Upper lobe of left lung (tissue), 6 donors: ENCODE results near the gene MTG2. TPM values are rescaled to one million over a fixed set of nuclear protein-coding genes. Genes with fewer than 3 reads are reported as not detected.

Experiments
- ATAC-seq, 2 donors: fragments of 200-7000 bp; cut with Tn5 transposase; one replicate each; pipeline ENCODE4 v1.9.1; 2022; ENCODE audit warnings: mild to moderate bottlenecking in 2 of 2, moderate library complexity in 2 of 2; ENCODE audit not compliant: low FRiP score in 2 of 2
- DNase-seq, 2 donors: peaks; one replicate each; pipeline ENCODE4 v3.0.0-alpha.2; 2019 to 2020
- H3K27ac ChIP-seq, 4 donors: fragments of 200-600 bp; sonication (generic); one replicate each; pipeline ENCODE4 v1.5.1; 2016 to 2019
- H3K27me3 ChIP-seq, 4 donors: fragments of 200-600 bp; sonication (generic); one replicate each; pipeline ENCODE4 v1.5.1; 2017 to 2019
- H3K36me3 ChIP-seq, 4 donors: fragments of 200-600 bp; sonication (generic); one replicate each; pipeline ENCODE4 v1.5.1; 2016 to 2019
- H3K4me1 ChIP-seq, 4 donors: fragments of 200-600 bp; sonication (generic); one replicate each; pipeline ENCODE4 v1.5.1; 2018 to 2019
- H3K4me3 ChIP-seq, 4 donors: fragments of 200-600 bp; sonication (generic); one replicate each; pipeline ENCODE4 v1.5.1; 2017 to 2019; ENCODE audit warnings: mild to moderate bottlenecking in 2 of 4, moderate library complexity in 1 of 4
- H3K9me3 ChIP-seq, 4 donors: fragments of 200-600 bp; sonication (generic); one replicate each; pipeline ENCODE4 v1.5.1; 2018 to 2019
- EP300 ChIP-seq, 4 donors: sonication (generic); formaldehyde crosslinking; IDR thresholded peaks; one replicate each; pipeline ENCODE4 v1.5.1; 2017; ENCODE audit warnings: antibody characterized with exemption in 4 of 4, control low read depth in 2 of 4
- POLR2A ChIP-seq, 4 donors: fragments of 450-650 bp; IDR thresholded peaks; one replicate each; pipeline ENCODE4 v1.5.1; 2016 to 2017; ENCODE audit warnings: antibody characterized with exemption in 4 of 4, mild to moderate bottlenecking in 2 of 4
- POLR2AphosphoS5 ChIP-seq, 2 donors: sonication (generic); formaldehyde crosslinking; IDR thresholded peaks; one replicate each; pipeline ENCODE4 v1.5.1; 2017; ENCODE audit warnings: antibody characterized with exemption in 2 of 2
- WGBS, 2 donors: methylation state at CpG; one replicate each; pipeline ENCODE4 v1.1.5; 2017 to 2018; 5-methylcytosine and 5-hydroxymethylcytosine counted together
- total RNA-seq, 6 donors: library from RNA; depleted of rRNA in 4 of 6; stranded (reverse); fragments of >200 nt in 4 of 6; gene quantifications; one replicate each; pipeline versions ENCODE4 v1.1.0 to v1.2.1, GENCODE V29; 2016 to 2021
- TF ChIP-seq, protein P1 (sequence below), 6 experiments: fragments of 450-650 bp in 4 of 6; fragments of 200-600 bp in 2 of 6; sonication (generic) in 2 of 6; IDR thresholded peaks; one replicate each; pipeline ENCODE4 v1.5.1; 2016 to 2019; ENCODE audit warnings: antibody characterized with exemption in 6 of 6
- donor health status: DM: no; HTN: no; CAD: no; lungs with moderate emphysema.
- donor health status: DM: no; HTN: yes; CAD: no; lungs with severe emphysema.

Gene MTG2
- total RNA-seq, 6 donors from 2014 or later = 28.3 to 42.3 (median 32.0) TPM

DNA sequence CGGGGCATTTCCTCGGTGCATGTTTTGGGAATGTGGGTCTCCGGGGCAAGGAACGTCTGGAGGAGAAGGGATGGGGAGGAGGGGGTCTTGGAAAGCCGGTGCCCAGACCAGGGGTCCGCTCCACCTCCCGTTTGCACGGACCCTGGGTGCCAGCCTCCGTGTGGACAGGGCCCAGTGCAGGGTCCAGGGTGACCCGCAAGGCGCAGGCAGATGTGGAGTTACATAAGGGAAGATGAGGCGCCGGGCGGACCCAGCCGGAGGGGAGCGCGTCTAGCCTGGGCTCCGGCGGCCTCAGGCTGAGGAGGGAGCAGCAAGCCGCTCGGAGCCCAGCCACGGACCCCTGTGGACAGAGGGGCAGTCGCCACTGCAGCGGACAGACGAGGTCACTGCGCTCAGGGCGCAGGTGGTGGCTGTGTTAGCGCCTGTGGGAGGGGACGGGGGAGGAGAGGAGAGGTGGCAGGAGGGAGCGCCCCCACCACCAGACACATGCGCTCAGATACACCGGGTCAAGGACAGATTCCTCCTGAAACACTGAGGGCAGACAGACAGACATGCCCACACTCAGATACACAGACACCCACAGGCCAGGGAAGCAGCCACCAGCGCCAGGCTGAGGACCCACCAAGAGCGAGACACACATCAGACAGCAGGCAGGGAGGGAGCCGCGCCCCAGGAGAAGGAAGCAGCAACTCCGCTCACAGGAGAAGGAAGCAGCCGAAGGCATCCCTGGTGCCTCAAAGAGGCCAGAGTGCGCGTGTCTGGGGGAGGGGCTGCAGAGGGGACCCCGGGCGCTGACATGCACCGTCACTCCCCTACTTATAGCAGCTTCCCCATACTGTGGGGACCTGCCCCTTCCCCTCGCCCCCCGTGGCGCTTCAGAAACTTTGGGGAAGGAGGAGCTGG, 38.1 kb downstream of the MTG2 start:
- Histone ChIP-seq H3K9me3 (no peaks in the 10 kb centered on the region), H3K27ac (no peak overlapping the region), H3K4me3 (peak overlapping the region in 2 of 4 donors; percentile 19 to 47), H3K27me3 (peaks cover 0 to 67% (median 28%) of the 10 kb centered on the region in 4 donors), H3K4me1 (peaks cover 10 to 22% (median 16%) of the 10 kb centered on the region in 4 donors), H3K36me3 (no peaks in the 10 kb centered on the region)
- ATAC-seq (no peak), DNase-seq (peak in 1 of 2 donors; percentile 70)
- TF ChIP-seq EP300 (IDR thresholded peaks at IDR 0.05) (no peak), POLR2A (IDR thresholded peaks at IDR 0.05) (no peak), POLR2AphosphoS5 (IDR thresholded peaks at IDR 0.05) (no peak)
- TF ChIP-seq, protein P1, sequence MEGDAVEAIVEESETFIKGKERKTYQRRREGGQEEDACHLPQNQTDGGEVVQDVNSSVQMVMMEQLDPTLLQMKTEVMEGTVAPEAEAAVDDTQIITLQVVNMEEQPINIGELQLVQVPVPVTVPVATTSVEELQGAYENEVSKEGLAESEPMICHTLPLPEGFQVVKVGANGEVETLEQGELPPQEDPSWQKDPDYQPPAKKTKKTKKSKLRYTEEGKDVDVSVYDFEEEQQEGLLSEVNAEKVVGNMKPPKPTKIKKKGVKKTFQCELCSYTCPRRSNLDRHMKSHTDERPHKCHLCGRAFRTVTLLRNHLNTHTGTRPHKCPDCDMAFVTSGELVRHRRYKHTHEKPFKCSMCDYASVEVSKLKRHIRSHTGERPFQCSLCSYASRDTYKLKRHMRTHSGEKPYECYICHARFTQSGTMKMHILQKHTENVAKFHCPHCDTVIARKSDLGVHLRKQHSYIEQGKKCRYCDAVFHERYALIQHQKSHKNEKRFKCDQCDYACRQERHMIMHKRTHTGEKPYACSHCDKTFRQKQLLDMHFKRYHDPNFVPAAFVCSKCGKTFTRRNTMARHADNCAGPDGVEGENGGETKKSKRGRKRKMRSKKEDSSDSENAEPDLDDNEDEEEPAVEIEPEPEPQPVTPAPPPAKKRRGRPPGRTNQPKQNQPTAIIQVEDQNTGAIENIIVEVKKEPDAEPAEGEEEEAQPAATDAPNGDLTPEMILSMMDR (IDR thresholded peaks at IDR 0.05) = no peak
- 4 to 6% methylated on average over 12 to 42 of the region's 46 CpGs for WGBS, 2 donors

DNA sequence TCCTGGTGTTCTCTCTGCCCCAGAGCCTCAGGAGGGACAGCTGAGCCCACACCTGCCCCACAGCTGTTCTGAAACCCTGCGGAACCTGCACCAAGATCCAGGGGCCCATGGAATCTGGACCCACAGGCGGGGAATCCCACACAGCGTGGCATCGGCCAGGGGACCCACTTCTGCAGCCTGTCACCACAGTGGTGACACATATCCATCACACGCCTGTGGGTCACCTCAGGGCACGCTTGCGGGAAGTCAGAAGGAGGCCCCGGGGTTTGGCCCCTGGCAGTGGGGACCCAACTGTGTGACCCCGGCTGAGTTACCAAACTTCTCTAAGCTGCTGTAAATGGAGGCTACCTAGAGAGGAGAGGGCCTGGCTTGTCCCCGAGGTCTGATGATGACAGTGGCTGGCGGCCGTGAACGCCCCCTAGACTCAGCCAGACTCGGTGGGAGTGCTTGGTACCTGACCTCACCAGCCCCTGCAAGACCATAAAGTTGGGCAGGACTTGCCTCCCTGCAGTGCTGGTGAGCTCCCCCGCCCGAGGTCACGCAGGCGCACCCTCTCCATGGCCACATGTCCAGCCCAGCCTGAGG, 39.5 kb downstream of the MTG2 start:
- ATAC-seq (no peak), DNase-seq (peak in 1 of 2 donors; percentile 56)
- WGBS, 2 donors = 83 to 89% methylated on average over 6 to 18 of the region's 18 CpGs

DNA sequence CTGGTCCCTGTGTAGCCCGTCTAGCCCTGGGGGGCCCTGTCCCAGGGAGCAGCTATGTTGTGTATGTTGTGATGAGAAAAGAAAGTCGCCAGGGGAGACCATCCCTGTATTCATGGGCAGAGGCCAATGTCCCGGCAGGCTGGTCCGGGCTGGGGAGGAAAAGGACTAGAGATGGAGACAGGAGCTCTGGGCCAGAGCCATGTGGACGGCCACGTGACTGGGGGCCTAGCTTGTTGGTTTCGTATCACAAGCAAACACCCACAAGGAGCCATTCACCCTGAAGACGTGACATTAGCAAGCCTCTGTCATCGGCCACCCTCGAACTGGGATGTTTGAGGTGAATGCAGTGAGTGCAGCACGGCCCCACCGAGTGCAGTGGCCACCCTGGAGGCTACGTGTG, 40.1 kb downstream of the MTG2 start:
- H3K27ac ChIP-seq = no peak overlapping the region
- TF ChIP-seq, protein P1 (IDR thresholded peaks at IDR 0.05) = no peak
- TF ChIP-seq POLR2AphosphoS5 (IDR thresholded peaks at IDR 0.05) (no peak), EP300 (IDR thresholded peaks at IDR 0.05) (no peak), POLR2A (IDR thresholded peaks at IDR 0.05) (no peak)
- H3K4me3 ChIP-seq = no peak overlapping the region
- H3K27me3 ChIP-seq = peaks cover 0 to 48% (median 24%) of the 10 kb centered on the region in 4 donors
- H3K9me3 ChIP-seq = no peaks in the 10 kb centered on the region
- H3K4me1 ChIP-seq = peaks cover 10 to 22% (median 16%) of the 10 kb centered on the region in 4 donors
- H3K36me3 ChIP-seq = no peaks in the 10 kb centered on the region
- 65 to 87% methylated on average over 5 to 13 of the region's 13 CpGs for WGBS, 2 donors
- peak in 1 of 2 donors; percentile 44 for DNase-seq
- ATAC-seq = no peak

More for the DNA sequence above, 39.5 kb downstream of the MTG2 start:
- Histone ChIP-seq H3K4me3 (no peak overlapping the region), H3K4me1 (peaks cover 10 to 22% (median 16%) of the 10 kb centered on the region in 4 donors), H3K36me3 (no peaks in the 10 kb centered on the region), H3K27me3 (peaks cover 0 to 55% (median 26%) of the 10 kb centered on the region in 4 donors), H3K27ac (no peak overlapping the region), H3K9me3 (no peaks in the 10 kb centered on the region)
- TF ChIP-seq EP300 (IDR thresholded peaks at IDR 0.05) = no peak
- TF ChIP-seq, protein P1 (IDR thresholded peaks at IDR 0.05) = no peak
- no peak for TF ChIP-seq POLR2AphosphoS5 (IDR thresholded peaks at IDR 0.05)
- no peak for TF ChIP-seq POLR2A (IDR thresholded peaks at IDR 0.05)

DNA sequence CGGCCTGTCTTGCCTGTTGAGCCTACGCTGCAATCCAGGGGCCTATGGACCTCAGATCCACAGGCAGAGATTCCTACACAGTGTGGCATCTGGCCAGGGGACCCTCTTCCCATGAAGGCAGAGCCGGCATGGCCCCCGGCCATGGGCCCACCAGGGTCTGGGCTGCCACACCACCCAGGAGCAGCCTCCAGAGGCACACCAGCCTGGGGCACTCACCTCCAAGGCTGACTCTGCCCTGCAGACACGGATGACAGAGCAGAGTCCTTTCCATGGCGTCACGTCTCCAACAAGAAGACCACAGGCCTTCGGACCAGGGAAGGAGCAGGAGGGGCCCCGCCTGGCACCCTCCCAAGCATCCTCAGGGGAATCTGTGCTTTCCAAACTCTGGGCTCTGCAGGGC, 40.7 kb downstream of the MTG2 start:
- Histone ChIP-seq H3K27ac (no peak overlapping the region), H3K4me1 (peaks cover 10 to 22% (median 16%) of the 10 kb centered on the region in 4 donors), H3K9me3 (no peaks in the 10 kb centered on the region), H3K36me3 (no peaks in the 10 kb centered on the region), H3K4me3 (no peak overlapping the region), H3K27me3 (peaks cover 0 to 42% (median 21%) of the 10 kb centered on the region in 4 donors)
- DNase-seq (peak in 1 of 2 donors; percentile 61), ATAC-seq (no peak)
- no peak for TF ChIP-seq POLR2AphosphoS5 (IDR thresholded peaks at IDR 0.05)
- TF ChIP-seq, protein P1 (IDR thresholded peaks at IDR 0.05) = no peak
- TF ChIP-seq EP300 (IDR thresholded peaks at IDR 0.05) = no peak
- TF ChIP-seq POLR2A (IDR thresholded peaks at IDR 0.05) = no peak
- WGBS, 2 donors = 75% methylated on average over 9 of the region's 9 CpGs; no CpG with 5 or more reads in 1 of the 2 donors
